Left ventricle myocardium inferior (tissue), 1 donor: Measurements from ENCODE around the gene ADAMTS4. TPM values are rescaled to one million over a fixed set of nuclear protein-coding genes. Genes with fewer than 3 reads are reported as not detected.

ENCODE experiments used
- DNase-seq: peaks from one replicate; pipeline ENCODE4 v3.0.0-alpha.2; 2020
- H3K27ac ChIP-seq: fragments of 200-600 bp; replicated peaks from 2 replicates; pipeline ENCODE4 v1.8.0; 2021
- H3K27me3 ChIP-seq: fragments of 200-600 bp; 2 replicates; pipeline ENCODE4 v1.8.0; 2021; ENCODE audit warnings: low read depth
- H3K36me3 ChIP-seq: fragments of 200-600 bp; 2 replicates; pipeline ENCODE4 v1.8.0; 2021
- H3K4me1 ChIP-seq: fragments of 200-600 bp; 2 replicates; pipeline ENCODE4 v1.8.0; 2021
- H3K4me3 ChIP-seq: fragments of 200-600 bp; 2 replicates; pipeline ENCODE4 v1.8.0; 2021; ENCODE audit warnings: mild to moderate bottlenecking, moderate library complexity
- H3K9me3 ChIP-seq: fragments of 200-600 bp; replicated peaks from 2 replicates; pipeline ENCODE4 v1.8.0; 2021
- CTCF ChIP-seq: fragments of 200-600 bp; IDR thresholded peaks from 2 replicates; pipeline ENCODE4 v1.8.0; 2021; ENCODE audit warnings: antibody characterized with exemption, mild to moderate bottlenecking, borderline replicate concordance
- intact Hi-C: fragments of 100-400 bp; cut with micrococcal nuclease; formaldehyde crosslinking; loops from one replicate; pipeline ENCODE4 v1.11.0; 2022
- total RNA-seq: library from RNA; stranded (reverse); fragmentation: NEBNext Ultra II Directional; extraction: Animal tissue kit (Norgen Biotek cat#: 25700); gene quantifications from one replicate; pipeline ENCODE4 v1.2.1, GENCODE V29; 2021
- donor health status: DM: no; HTN: yes; CAD: no; lungs with severe emphysema.

The ADAMTS4 gene
- total RNA-seq, 1 donor from 2014 or later: 14.1 TPM

GRCh38 chr1:161192476-161193465, 6.1 kb downstream of the ADAMTS4 start:
- H3K9me3 ChIP-seq: no peaks in the 10 kb centered on the region
- DNase-seq: peak; percentile 45
- H3K27ac ChIP-seq: peak overlapping the region; percentile 37
- H3K27me3 ChIP-seq: no peaks in the 10 kb centered on the region
- peaks cover 29% of the 10 kb centered on the region for H3K36me3 ChIP-seq
- intact Hi-C loops: no loop called here
- H3K4me1 ChIP-seq: peaks cover 65% of the 10 kb centered on the region
- peak; percentile 89 for TF ChIP-seq CTCF
- H3K4me3 ChIP-seq: peak overlapping the region; percentile 67

- no peak for TF ChIP-seq CTCF
- Histone ChIP-seq H3K27ac (no peak overlapping the region), H3K27me3 (no peaks in the 10 kb centered on the region), H3K4me3 (no peak overlapping the region), H3K36me3 (peaks cover 29% of the 10 kb centered on the region), H3K4me1 (peaks cover 62% of the 10 kb centered on the region), H3K9me3 (no peaks in the 10 kb centered on the region)
- intact Hi-C loops: no loop called here
- no peak for DNase-seq
Measured at GRCh38 chr1:161191971-161192370, 6.9 kb downstream of the ADAMTS4 start.

GRCh38 chr1:161190962-161191521, 7.8 kb downstream of the ADAMTS4 start:
- H3K4me3 ChIP-seq: no peak overlapping the region
- H3K9me3 ChIP-seq: no peaks in the 10 kb centered on the region
- peaks cover 60% of the 10 kb centered on the region for H3K4me1 ChIP-seq
- no peak overlapping the region for H3K27ac ChIP-seq
- DNase-seq: no peak
- no peak for TF ChIP-seq CTCF
- intact Hi-C loops: no loop called here
- peaks cover 26% of the 10 kb centered on the region for H3K36me3 ChIP-seq
- H3K27me3 ChIP-seq: no peaks in the 10 kb centered on the region

GRCh38 chr1:161189036-161189435, 9.8 kb downstream of the ADAMTS4 start:
- Histone ChIP-seq H3K4me1 (peaks cover 60% of the 10 kb centered on the region), H3K36me3 (peaks cover 20% of the 10 kb centered on the region), H3K27me3 (no peaks in the 10 kb centered on the region), H3K27ac (no peak overlapping the region), H3K9me3 (no peaks in the 10 kb centered on the region), H3K4me3 (no peak overlapping the region)
- TF ChIP-seq CTCF: no peak
- intact Hi-C loops: no loop called here
- DNase-seq: no peak

GRCh38 chr1:161188381-161188780, 10.5 kb downstream of the ADAMTS4 start:
- intact Hi-C loops: no loop called here
- Histone ChIP-seq H3K27me3 (no peaks in the 10 kb centered on the region), H3K4me3 (no peak overlapping the region), H3K4me1 (peaks cover 58% of the 10 kb centered on the region), H3K9me3 (no peaks in the 10 kb centered on the region), H3K36me3 (peaks cover 16% of the 10 kb centered on the region), H3K27ac (no peak overlapping the region)
- no peak for DNase-seq
- TF ChIP-seq CTCF: no peak
